PFSK-1 (cell line): ENCODE data around the gene NOTO.
A peak's percentile ranks its signal among the peaks of the same experiment; 100 is the strongest.

ENCODE experiments used
- FOXP2 ChIP-seq: optimal IDR thresholded peaks from 2 replicates; pipeline ENCODE3; 2011; ENCODE audit warnings: borderline replicate concordance, control low read depth, inconsistent platforms; ENCODE audit not compliant: insufficient read depth; ENCODE audit errors: extremely low read length, extremely low read depth
- POLR2AphosphoS5 ChIP-seq: IDR thresholded peaks from 2 replicates; pipeline ENCODE4 v1.6.1; 2012; ENCODE audit warnings: low read depth, mild to moderate bottlenecking, control low read depth, low read length, moderate library complexity
- REST ChIP-seq, 2 experiments: IDR thresholded peaks; 2 replicates each; pipeline versions ENCODE4 v1.6.1 to v1.8.0; 2011 to 2012; ENCODE audit warnings: low read depth in 2 of 2, low read length in 2 of 2, control low read depth in 1 of 2, inconsistent platforms in 1 of 2, mild to moderate bottlenecking in 1 of 2, moderate library complexity in 1 of 2; ENCODE audit not compliant: insufficient read depth in 1 of 2
- SIN3A ChIP-seq: IDR thresholded peaks from 2 replicates; pipeline ENCODE4 v1.6.1; 2012; ENCODE audit warnings: mild to moderate bottlenecking, low read length, moderate library complexity, borderline replicate concordance; ENCODE audit not compliant: insufficient read depth
- TAF1 ChIP-seq: IDR thresholded peaks from 2 replicates; pipeline ENCODE4 v1.6.1; 2012; ENCODE audit warnings: low read length, control low read depth, borderline replicate concordance; ENCODE audit not compliant: insufficient read depth

Gene NOTO

GRCh38 chr2:73255907-73256617 is 53.7 kb downstream of the NOTO start:
- TF ChIP-seq REST (IDR thresholded peaks at IDR 0.05; ENCODE audit: insufficient read depth in 1 of 2, low read depth in 2 of 2, low read length in 2 of 2): no peak
- TF ChIP-seq TAF1: no peak
- no peak for TF ChIP-seq SIN3A
- TF ChIP-seq FOXP2: no peak
- no peak for TF ChIP-seq POLR2AphosphoS5

DNA sequence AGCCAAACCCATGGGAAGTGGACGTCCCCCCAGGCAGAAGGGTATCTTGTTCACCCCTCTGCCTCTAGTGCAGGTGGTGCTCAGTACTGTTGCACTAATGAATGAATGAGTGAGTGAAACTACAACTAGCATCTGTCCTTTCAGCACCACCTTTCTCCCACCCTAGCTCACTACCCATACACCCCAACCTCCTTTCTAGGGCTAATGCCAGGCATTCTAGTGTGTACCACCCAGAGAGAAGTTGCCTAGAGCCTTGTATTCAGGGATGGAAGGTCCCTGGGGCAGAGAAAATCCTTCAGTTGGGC is 54.2 kb downstream of the NOTO start:
- TF ChIP-seq TAF1 (no peak), REST (IDR thresholded peaks at IDR 0.05; ENCODE audit: insufficient read depth in 1 of 2, low read depth in 2 of 2, low read length in 2 of 2) (peak in 1 of 2 experiments; percentile 50; a peak in 1 of 4 replicates)

GRCh38 chr2:73257021-73257420 is 54.6 kb downstream of the NOTO start:
- TF ChIP-seq TAF1: no peak
- TF ChIP-seq FOXP2: no peak
- TF ChIP-seq POLR2AphosphoS5: no peak
- TF ChIP-seq SIN3A: no peak
- no peak for TF ChIP-seq REST (IDR thresholded peaks at IDR 0.05; ENCODE audit: insufficient read depth in 1 of 2, low read depth in 2 of 2, low read length in 2 of 2)

- TF ChIP-seq SIN3A (no peak), REST (IDR thresholded peaks at IDR 0.05; ENCODE audit: insufficient read depth in 1 of 2, low read depth in 2 of 2, low read length in 2 of 2) (0 out of 4 replicates have a peak, but pooled peaks of 1 of the 2 experiments have one; percentile 13)
These were observed 55.2 kb downstream of the NOTO start for GRCh38 chr2:73257425-73258125.
